NT2/D1 (cell line): ENCODE measurements around the gene EEF1E1.

ENCODE experiments used
- YY1 ChIP-seq: IDR thresholded peaks from 2 replicates; pipeline ENCODE4 v1.6.1; 2011; ENCODE audit not compliant: insufficient read length, insufficient read depth
- ZNF274 ChIP-seq: IDR thresholded peaks from 2 replicates; pipeline ENCODE4 v1.6.1; 2011; ENCODE audit warnings: mild to moderate bottlenecking, low read depth, low read length

DNA sequence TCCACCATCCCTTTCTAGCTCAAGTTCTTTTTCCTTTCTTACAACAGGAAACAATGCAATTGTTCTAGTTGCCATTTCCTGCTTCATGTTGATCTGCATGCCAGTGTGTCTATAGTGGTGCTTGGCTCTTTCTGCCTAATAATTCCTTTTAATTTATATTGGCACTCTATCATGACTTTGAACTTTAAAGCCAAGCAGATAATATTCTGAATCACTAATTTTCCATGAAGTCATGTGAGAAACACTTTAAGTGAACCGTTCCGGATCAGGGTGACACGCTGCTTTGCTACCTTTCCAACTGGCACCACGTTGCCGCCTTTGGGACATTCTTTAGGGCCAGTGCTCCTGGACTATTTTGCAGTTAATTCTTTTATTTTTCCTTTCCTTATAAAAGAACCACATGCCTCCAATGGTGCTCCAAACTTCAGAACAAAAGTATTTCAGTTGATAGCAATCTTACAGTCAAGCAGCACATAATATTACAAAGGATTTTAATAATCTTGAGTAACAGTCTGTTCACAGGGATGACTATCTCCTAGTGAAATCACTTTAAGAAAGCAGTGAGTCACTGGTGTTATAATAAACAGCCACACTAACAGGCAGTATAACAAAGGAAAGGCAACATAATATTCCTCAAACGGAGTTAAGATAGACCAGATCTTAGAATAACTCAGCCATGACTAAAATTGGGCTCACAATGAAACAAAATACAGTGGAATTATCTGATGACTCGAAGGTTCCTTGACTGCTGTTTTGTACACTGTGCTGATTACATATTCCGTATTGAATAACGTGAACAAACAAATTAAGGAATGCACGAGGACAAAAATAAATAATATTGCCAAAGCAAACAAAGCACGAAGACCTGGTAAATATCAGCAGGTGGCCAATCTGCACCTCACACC lies 19.1 kb downstream of the EEF1E1 start:
- TF ChIP-seq YY1 (no peak), ZNF274 (no peak)
